CD4-positive, alpha-beta T cell treated with Interleukin-1 beta for 1 hour (primary cell): Measurements from ENCODE around the gene BAK1.
"Not testable (repeated sequence)": the region's sequence is repeated elsewhere in the genome, so short reads cannot be mapped to it uniquely, and the experiment has no call there.

Experiments used
- DNase-seq, 2 donors: peaks; one replicate each; pipeline ENCODE4 v3.0.0-alpha.2; 2020 to 2022

Gene BAK1

DNA sequence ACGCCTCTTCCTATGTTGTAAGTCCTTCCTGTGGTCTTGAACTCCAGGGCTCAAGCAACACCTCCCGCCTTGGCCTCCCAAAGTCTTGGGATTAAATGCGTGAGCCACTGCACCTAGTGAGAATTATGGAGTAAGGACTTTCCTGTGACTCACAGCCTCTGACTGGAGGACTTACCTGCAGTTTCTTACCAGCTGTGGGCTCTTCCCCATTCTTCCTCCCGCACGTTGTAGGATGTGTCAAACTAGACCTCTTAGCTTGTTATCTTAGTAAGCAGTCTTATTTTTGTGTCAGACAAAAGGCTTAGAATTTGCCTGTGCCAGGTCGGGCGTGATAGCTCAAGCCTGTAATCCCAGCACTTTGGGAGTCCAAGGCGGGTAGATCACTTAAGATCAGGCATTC is 30.9 kb downstream of the BAK1 start:
- DNase-seq: no peak

DNA sequence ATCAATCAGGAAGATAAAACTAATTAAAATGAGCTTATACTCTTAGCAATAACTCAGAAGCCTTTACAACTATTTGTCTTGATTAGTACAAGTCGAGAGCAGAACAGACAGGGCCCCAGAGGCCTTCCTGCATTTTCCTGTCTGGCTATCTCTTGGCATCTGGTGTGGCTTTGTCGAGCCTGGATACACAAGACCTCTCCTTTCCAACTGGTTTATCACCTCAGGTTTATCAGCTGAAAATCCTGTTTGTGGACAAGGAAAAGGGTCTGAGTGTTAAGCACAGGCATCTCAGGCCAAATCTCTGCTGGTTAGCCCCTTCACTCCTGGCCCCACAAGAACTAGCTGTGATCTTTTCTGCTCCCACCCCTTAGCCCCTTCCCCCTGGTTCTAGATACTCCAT is 32.6 kb downstream of the BAK1 start:
- no peak for DNase-seq

DNA sequence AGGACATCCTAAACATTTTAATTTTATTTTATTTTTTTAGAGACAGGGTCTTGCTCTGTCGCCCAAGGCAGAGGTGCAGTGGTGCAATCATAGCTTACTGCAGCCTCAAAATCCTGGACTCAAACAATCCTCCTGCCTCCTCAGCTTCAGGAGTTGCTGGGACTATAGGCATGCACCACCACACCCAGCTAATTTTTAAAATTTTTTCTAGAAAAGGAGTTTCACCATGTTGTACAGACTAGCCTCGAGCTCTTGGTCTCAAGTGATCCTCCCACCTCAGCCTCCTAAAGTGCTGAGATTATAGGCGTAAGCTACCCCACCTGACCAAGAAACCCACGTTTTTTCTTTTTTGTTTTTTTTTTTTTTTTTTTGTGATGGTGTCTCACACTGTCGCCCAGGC is 33.3 kb downstream of the BAK1 start:
- no peak for DNase-seq

DNA sequence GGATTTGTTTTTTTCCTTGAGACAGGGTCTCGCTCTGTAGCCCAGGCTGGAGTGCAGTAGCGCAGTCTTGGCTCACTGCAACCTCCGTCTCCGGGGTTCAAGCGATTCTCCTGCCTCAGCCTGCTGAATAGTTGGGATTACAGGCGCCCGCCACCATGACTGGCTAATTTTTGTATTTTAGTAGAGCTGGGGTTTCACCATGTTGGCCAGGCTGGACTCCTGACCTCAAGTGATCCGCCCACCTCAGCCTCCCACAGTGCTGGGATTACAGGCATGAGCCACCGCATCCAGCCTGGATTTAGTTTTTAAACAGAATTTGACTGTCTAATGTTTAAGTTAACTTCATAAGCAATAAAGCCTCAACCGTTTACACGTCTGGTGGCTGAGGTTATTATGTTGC is 34.8 kb downstream of the BAK1 start:
- not testable (repeated sequence) for DNase-seq

GRCh38 chr6:33543116-33543515 is 37.0 kb downstream of the BAK1 start:
- no peak for DNase-seq

- no peak for DNase-seq
Observed at GRCh38 chr6:33540768-33541167, 39.3 kb downstream of the BAK1 start.

GRCh38 chr6:33534702-33535101 is 45.4 kb downstream of the BAK1 start:
- no peak for DNase-seq

DNA sequence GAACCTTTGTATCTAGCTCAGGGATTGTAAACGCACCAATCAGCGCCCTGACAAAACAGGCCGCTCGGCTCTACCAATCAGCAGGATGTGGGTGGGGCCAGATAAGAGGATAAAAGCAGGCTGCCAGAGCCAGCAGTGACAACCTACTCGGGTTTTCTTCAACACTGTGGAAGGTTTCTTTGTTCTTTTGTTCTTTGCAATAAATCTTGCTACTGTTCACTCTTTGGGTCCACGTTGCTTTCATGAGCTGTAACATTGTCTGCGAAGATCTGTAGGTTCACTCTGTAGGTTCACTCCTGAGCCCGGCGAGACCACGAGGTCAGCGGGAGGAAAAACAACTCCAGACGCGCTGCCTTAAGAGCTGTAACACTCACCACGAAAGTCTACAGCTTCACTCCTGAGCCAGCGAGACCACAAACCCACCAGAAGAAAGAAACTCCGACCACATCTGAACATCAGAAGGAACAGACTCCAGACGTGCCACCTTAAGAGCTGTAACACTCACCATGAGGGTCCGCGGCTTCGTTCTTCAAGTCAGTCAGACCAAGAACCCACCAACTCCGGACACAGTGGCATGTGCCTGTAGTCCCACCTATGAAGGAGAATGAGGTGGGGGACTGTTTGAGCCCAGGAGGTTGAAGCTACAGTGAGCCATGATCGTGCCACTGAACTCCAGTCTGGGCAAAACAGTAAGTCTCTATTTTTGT is 46.8 kb downstream of the BAK1 start:
- peak; percentile 73 to 78 for DNase-seq

GRCh38 chr6:33532431-33532830 is 47.6 kb downstream of the BAK1 start:
- not testable (repeated sequence) for DNase-seq

DNA sequence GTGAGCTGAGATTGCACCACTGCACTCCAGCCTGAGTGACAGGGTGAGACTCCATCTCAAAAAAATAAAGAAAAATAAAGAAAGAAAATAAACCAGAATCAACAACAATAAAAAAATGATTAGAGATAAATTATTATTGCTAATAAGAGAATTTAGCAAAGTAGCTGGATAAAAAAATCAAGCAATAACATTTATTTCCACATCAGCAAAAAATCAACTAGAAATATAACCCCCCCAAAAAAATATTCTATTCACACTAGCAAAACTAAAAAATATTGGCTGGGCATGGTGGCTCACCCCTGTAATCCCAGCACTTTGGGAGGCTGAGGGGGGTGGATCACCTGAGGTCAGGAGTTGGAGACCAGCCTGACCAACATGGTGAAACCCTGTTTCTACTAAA is 49.5 kb downstream of the BAK1 start:
- DNase-seq: not testable (repeated sequence)
